Esophagus squamous epithelium (tissue), 4 donors: ENCODE measurements around the gene CFAP157.

Experiments used
- POLR2A ChIP-seq, 4 donors: fragments of 450-650 bp; IDR thresholded peaks; one replicate each; pipeline ENCODE4 v1.6.1; 2017; ENCODE audit warnings: antibody characterized with exemption in 4 of 4, mild to moderate bottlenecking in 4 of 4, moderate library complexity in 3 of 4
- TF ChIP-seq, protein P1 (sequence below), 6 experiments: fragments of 450-650 bp in 4 of 6; fragments of 200-600 bp in 2 of 6; sonication (generic) in 2 of 6; IDR thresholded peaks; one replicate each; pipeline ENCODE4 v1.5.1; 2016 to 2019; ENCODE audit warnings: antibody characterized with exemption in 6 of 6, mild to moderate bottlenecking in 4 of 6, moderate library complexity in 4 of 6

- TF ChIP-seq, protein P1, sequence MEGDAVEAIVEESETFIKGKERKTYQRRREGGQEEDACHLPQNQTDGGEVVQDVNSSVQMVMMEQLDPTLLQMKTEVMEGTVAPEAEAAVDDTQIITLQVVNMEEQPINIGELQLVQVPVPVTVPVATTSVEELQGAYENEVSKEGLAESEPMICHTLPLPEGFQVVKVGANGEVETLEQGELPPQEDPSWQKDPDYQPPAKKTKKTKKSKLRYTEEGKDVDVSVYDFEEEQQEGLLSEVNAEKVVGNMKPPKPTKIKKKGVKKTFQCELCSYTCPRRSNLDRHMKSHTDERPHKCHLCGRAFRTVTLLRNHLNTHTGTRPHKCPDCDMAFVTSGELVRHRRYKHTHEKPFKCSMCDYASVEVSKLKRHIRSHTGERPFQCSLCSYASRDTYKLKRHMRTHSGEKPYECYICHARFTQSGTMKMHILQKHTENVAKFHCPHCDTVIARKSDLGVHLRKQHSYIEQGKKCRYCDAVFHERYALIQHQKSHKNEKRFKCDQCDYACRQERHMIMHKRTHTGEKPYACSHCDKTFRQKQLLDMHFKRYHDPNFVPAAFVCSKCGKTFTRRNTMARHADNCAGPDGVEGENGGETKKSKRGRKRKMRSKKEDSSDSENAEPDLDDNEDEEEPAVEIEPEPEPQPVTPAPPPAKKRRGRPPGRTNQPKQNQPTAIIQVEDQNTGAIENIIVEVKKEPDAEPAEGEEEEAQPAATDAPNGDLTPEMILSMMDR (IDR thresholded peaks at IDR 0.05): no peak
- no peak for TF ChIP-seq POLR2A (IDR thresholded peaks at IDR 0.05)
Observed at GRCh38 chr9:127712867-127713266, 6.1 kb downstream of the CFAP157 start.
